ENCODE measurements around the gene ABCA2.

Gene ABCA2

GRCh38 chr9:136992819-136993369 is 35.1 kb downstream of the ABCA2 start:
- no peak for DNase-seq

- DNase-seq: peak; percentile 63
Observed at GRCh38 chr9:136991993-136992818, 35.8 kb downstream of the ABCA2 start, which contains the start of gene PAXX. TSS of gene PAXX (plus strand) at chr9:136992422. CDS start at chr9:136992444, 22 bp downstream.

- DNase-seq: no peak
Observed at GRCh38 chr9:136990242-136990911, 37.7 kb downstream of the ABCA2 start.

- no peak for DNase-seq
Observed at GRCh38 chr9:136988872-136989271, 39.2 kb downstream of the ABCA2 start.

GRCh38 chr9:136985853-136986252 is 42.2 kb downstream of the ABCA2 start:
- DNase-seq: no peak

GRCh38 chr9:136985027-136985602 is 42.9 kb downstream of the ABCA2 start:
- DNase-seq: no peak

GRCh38 chr9:136984464-136985026 is 43.5 kb downstream of the ABCA2 start:
- DNase-seq: no peak

- DNase-seq: no peak
Observed at GRCh38 chr9:136983656-136984314, 44.3 kb downstream of the ABCA2 start.

- DNase-seq: no peak
Observed at GRCh38 chr9:136983167-136983566, 44.9 kb downstream of the ABCA2 start.

GRCh38 chr9:136982232-136983051 is 45.6 kb downstream of the ABCA2 start, which contains the start of gene LCNL1:
TSS of gene LCNL1 (plus strand) at chr9:136982993. CDS start at chr9:136983587, 594 bp downstream.
- no peak for DNase-seq

GRCh38 chr9:136981588-136982231 is 46.3 kb downstream of the ABCA2 start:
- DNase-seq: no peak

- no peak for DNase-seq
Observed at GRCh38 chr9:136980669-136981478, 47.2 kb downstream of the ABCA2 start.

GRCh38 chr9:136979769-136980587 is 48.1 kb downstream of the ABCA2 start:
- no peak for DNase-seq

GRCh38 chr9:136978865-136979544 is 49.0 kb downstream of the ABCA2 start:
- DNase-seq: no peak

GRCh38 chr9:136978073-136978864 is 49.8 kb downstream of the ABCA2 start:
- DNase-seq: no peak

GRCh38 chr9:136977649-136978072 is 50.4 kb downstream of the ABCA2 start:
- DNase-seq: no peak

- DNase-seq: no peak
Observed at GRCh38 chr9:136977223-136977622, 50.8 kb downstream of the ABCA2 start, which contains the start of gene PTGDS. TSS of gene PTGDS (plus strand) at chr9:136977504. CDS start at chr9:136977579, 75 bp downstream.

- no peak for DNase-seq
Observed at GRCh38 chr9:136975644-136976043, 52.4 kb downstream of the ABCA2 start.
